GM23338 (cell line): ENCODE data around the gene TUBB2A.

ENCODE experiments used
- EZH2 ChIP-seq: fragments of 200-600 bp; sonication (generic); IDR thresholded peaks from one replicate; pipeline ENCODE4 v1.8.0; 2017; ENCODE audit warnings: antibody characterized with exemption, mild to moderate bottlenecking, low read depth; ENCODE audit not compliant: unreplicated experiment
- TF ChIP-seq, protein P1 (sequence below), 2 experiments: fragments of 200-600 bp in 1 of 2; sonication (generic) in 1 of 2; conservative IDR thresholded peaks; 2 replicates each; pipeline versions ENCODE4 v1.5.1 to v1.6.1; 2016 to 2017; ENCODE audit warnings: antibody characterized with exemption in 2 of 2, low read depth in 2 of 2, mild to moderate bottlenecking in 2 of 2, moderate library complexity in 1 of 2
- TF ChIP-seq, protein P2 (sequence below): IDR thresholded peaks from one replicate; pipeline ENCODE4 v1.6.1; 2018; ENCODE audit warnings: antibody characterized with exemption; ENCODE audit not compliant: unreplicated experiment

DNA sequence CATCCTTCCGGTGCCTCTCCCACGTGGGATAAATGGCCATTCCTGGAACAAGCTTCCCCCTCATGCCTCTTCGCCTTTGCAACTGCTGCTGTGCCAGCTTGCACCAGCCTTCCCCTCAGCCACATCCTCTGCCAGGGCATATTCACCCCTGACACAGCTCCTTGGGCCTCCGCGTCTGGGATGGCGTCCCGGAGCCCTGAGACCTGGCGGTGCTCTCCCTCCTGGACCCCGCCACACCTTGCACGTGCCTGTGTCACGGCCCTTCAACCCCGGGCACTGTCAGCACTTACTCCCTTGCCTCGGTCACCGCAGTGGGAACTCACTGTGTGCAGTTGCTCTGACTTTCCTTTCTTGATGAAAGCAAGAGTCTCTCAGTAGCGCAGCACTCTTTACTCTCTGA lies 25.6 kb downstream of the TUBB2A start:
- TF ChIP-seq, protein P1, sequence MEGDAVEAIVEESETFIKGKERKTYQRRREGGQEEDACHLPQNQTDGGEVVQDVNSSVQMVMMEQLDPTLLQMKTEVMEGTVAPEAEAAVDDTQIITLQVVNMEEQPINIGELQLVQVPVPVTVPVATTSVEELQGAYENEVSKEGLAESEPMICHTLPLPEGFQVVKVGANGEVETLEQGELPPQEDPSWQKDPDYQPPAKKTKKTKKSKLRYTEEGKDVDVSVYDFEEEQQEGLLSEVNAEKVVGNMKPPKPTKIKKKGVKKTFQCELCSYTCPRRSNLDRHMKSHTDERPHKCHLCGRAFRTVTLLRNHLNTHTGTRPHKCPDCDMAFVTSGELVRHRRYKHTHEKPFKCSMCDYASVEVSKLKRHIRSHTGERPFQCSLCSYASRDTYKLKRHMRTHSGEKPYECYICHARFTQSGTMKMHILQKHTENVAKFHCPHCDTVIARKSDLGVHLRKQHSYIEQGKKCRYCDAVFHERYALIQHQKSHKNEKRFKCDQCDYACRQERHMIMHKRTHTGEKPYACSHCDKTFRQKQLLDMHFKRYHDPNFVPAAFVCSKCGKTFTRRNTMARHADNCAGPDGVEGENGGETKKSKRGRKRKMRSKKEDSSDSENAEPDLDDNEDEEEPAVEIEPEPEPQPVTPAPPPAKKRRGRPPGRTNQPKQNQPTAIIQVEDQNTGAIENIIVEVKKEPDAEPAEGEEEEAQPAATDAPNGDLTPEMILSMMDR (conservative IDR thresholded peaks at IDR 0.05; ENCODE audit: low read depth in 2 of 2): no peak
- TF ChIP-seq, protein P2, sequence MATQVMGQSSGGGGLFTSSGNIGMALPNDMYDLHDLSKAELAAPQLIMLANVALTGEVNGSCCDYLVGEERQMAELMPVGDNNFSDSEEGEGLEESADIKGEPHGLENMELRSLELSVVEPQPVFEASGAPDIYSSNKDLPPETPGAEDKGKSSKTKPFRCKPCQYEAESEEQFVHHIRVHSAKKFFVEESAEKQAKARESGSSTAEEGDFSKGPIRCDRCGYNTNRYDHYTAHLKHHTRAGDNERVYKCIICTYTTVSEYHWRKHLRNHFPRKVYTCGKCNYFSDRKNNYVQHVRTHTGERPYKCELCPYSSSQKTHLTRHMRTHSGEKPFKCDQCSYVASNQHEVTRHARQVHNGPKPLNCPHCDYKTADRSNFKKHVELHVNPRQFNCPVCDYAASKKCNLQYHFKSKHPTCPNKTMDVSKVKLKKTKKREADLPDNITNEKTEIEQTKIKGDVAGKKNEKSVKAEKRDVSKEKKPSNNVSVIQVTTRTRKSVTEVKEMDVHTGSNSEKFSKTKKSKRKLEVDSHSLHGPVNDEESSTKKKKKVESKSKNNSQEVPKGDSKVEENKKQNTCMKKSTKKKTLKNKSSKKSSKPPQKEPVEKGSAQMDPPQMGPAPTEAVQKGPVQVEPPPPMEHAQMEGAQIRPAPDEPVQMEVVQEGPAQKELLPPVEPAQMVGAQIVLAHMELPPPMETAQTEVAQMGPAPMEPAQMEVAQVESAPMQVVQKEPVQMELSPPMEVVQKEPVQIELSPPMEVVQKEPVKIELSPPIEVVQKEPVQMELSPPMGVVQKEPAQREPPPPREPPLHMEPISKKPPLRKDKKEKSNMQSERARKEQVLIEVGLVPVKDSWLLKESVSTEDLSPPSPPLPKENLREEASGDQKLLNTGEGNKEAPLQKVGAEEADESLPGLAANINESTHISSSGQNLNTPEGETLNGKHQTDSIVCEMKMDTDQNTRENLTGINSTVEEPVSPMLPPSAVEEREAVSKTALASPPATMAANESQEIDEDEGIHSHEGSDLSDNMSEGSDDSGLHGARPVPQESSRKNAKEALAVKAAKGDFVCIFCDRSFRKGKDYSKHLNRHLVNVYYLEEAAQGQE: no peak
- TF ChIP-seq EZH2: no peak
